ENCODE data around the gene CD24. TPM values are rescaled to one million over a fixed set of nuclear protein-coding genes. Genes with fewer than 3 reads are reported as not detected.
"Not testable (repeated sequence)": the region's sequence is repeated elsewhere in the genome, so short reads cannot be mapped to it uniquely, and the experiment has no call there.

CD24 gene
- total RNA-seq, 6 experiments from 2014 or later = 7.1 to 140 (median 55.5) TPM

DNA sequence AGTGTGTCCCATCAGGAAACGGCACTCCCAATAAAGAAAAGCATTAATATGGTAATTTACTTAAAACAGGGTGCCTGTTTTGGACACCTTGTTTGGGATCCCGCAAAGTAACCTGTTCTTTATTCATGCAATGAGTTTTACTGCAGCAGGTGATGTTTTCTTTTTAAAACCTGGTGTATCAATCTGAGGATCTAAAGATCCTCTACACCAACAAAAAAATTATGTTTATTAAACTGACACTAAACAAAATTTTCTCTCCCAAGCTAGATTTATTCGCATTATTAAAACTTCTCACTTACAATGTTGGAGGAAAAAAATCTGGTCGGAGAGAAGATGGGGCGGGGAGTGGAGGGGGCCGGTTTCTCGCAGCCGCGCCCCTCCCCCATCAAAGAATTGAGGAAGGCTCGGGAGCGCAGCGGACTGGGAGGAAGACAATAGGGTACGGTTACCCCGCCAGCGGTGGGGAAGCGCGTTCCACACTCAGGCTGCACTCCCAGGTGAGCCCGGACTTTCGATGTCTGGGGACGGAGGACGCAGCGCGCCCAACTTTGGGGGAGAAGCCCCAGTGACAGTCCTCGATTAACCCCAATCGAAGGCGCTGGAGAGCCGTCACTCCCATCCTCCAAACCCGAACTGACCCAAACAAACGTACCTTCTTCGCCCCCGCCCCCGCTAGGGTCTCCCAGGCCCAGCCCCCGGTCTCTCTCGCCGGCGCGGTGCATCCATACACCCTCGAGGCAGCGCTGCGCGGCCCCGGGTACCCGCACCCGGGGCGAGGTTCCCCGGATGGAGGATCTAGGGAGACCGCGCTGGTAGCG lies 1.3 kb downstream of the CD24 start:
- DNase-seq = peak; percentile 35 to 65 (median 50)
- Histone ChIP-seq H3K4me3 (peak overlapping the region; percentile 38 to 69 (median 58)), H3K36me3 (no peaks in the 10 kb centered on the region), H3K4me1 (peaks cover 0 to 13% (median 6%) of the 10 kb centered on the region in 4 donors), H3K9me3 (no peaks in the 10 kb centered on the region), H3K27me3 (peaks cover 0 to 14% of the 10 kb centered on the region in 2 donors), H3K27ac (peak overlapping the region in 2 of 3 donors; percentile 19 to 24)
- peak; percentile 2 to 23 (median 4) for ATAC-seq
- intact Hi-C loops (cut with DNase I) = no loop called here
- TF ChIP-seq, protein P1, sequence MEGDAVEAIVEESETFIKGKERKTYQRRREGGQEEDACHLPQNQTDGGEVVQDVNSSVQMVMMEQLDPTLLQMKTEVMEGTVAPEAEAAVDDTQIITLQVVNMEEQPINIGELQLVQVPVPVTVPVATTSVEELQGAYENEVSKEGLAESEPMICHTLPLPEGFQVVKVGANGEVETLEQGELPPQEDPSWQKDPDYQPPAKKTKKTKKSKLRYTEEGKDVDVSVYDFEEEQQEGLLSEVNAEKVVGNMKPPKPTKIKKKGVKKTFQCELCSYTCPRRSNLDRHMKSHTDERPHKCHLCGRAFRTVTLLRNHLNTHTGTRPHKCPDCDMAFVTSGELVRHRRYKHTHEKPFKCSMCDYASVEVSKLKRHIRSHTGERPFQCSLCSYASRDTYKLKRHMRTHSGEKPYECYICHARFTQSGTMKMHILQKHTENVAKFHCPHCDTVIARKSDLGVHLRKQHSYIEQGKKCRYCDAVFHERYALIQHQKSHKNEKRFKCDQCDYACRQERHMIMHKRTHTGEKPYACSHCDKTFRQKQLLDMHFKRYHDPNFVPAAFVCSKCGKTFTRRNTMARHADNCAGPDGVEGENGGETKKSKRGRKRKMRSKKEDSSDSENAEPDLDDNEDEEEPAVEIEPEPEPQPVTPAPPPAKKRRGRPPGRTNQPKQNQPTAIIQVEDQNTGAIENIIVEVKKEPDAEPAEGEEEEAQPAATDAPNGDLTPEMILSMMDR (IDR thresholded peaks at IDR 0.05) = no peak
- no peak for TF ChIP-seq POLR2A (IDR thresholded peaks at IDR 0.05)
- 10% methylated on average over 16 of the region's 49 CpGs for WGBS (ENCODE audit: insufficient coverage, low coverage, low lambda C conversion rate, missing lambda C conversion rate)

- DNase-seq (no peak), ATAC-seq (no peak)
- peaks cover 0 to 14% of the 10 kb centered on the region in 2 donors for H3K27me3 ChIP-seq
- TF ChIP-seq, protein P1 (IDR thresholded peaks at IDR 0.05) = no peak
- no peak for TF ChIP-seq POLR2A (IDR thresholded peaks at IDR 0.05)
- H3K4me3 ChIP-seq = no peak overlapping the region
- H3K36me3 ChIP-seq = no peaks in the 10 kb centered on the region
- H3K27ac ChIP-seq = no peak overlapping the region
- intact Hi-C loops (cut with DNase I) = no loop called here
- no peaks in the 10 kb centered on the region for H3K9me3 ChIP-seq
- WGBS (ENCODE audit: insufficient coverage, low coverage, low lambda C conversion rate, missing lambda C conversion rate) = 35% methylated on average over 10 of the region's 10 CpGs
- H3K4me1 ChIP-seq = peaks cover 0 to 13% (median 6%) of the 10 kb centered on the region in 4 donors
Measured at GRCh38 chr6:106972500-106972899, 2.0 kb downstream of the CD24 start.

DNA sequence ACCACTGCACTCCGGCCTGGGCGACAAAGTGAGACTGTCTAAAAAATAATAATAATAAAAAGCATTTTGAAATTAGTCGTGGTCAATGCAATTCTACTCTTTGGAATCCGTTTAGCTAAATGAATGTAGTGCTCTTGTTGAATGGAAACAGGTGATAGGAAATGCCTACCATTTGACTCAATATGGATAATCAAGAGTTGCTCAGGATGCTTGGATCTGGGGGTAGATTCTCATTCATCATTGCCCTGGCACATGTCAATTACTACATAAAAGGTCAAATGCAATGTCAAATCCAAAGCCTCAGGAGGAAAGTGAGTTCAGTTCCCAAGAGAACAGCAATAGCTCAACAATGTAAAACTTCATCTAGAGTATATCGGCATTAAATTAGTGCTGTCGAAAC lies 3.8 kb downstream of the CD24 start:
- WGBS (ENCODE audit: insufficient coverage, low coverage, low lambda C conversion rate, missing lambda C conversion rate) = 90% methylated on average over 6 of the region's 6 CpGs
- peaks cover 0 to 14% of the 10 kb centered on the region in 2 donors for H3K27me3 ChIP-seq
- DNase-seq; H3K4me3 ChIP-seq; intact Hi-C loops (cut with DNase I); H3K9me3 ChIP-seq; ATAC-seq; H3K27ac ChIP-seq; H3K36me3 ChIP-seq: not testable (repeated sequence)
- peaks cover 0 to 13% (median 6%) of the 10 kb centered on the region in 4 donors for H3K4me1 ChIP-seq

DNA sequence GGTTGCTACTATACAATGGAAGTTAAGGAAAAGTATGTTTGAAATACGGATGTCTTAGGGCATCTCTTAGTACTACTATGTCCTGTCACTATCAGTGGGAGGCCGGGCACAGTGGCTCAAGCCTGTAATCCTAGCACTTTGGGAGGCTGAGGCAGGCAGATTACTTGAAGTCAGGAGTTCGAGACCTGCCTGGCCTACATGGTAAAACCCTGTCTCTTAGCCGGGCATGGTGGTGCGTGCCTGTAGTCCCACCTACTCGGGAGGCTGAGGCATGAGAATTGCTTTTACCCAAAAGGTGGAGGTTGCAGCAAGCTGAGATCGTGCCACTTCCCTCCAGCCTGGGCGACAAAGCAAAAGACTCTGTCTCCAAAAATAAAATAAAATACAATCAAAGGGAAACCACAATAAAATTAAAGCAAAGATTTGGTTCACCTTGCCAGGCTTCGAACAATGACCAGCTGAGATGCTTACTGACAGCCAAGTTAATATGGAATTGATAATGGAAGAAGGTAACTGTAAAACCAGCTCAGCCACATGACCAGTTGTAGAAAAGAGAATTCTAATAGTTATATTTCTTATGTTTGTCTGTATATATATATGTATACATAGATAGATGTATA lies 6.5 kb downstream of the CD24 start:
- H3K4me3 ChIP-seq = no peak overlapping the region
- ATAC-seq (no peak), DNase-seq (no peak)
- no peaks in the 10 kb centered on the region for H3K4me1 ChIP-seq
- H3K27ac ChIP-seq = no peak overlapping the region
- H3K36me3 ChIP-seq = no peaks in the 10 kb centered on the region
- no peaks in the 10 kb centered on the region for H3K9me3 ChIP-seq
- whole genome bisulfite sequencing (ENCODE audit: insufficient coverage, low coverage, low lambda C conversion rate, missing lambda C conversion rate) = 53% methylated on average over 3 of the region's 9 CpGs
- intact Hi-C loops (cut with DNase I) = loop anchor here in 1 of 2 donors (10.0 kb wide), 1 partner anchor 153 kb away; no protein-coding TSS in a partner anchor
- peaks cover 0 to under 1% of the 10 kb centered on the region in 2 donors for H3K27me3 ChIP-seq
- TF ChIP-seq, protein P1 (IDR thresholded peaks at IDR 0.05) = no peak
- TF ChIP-seq POLR2A (IDR thresholded peaks at IDR 0.05) = no peak

Measured in right lobe of liver (tissue), 6 donors.